ENCODE results near the gene ZIK1. TPM values are rescaled to one million over a fixed set of nuclear protein-coding genes. Genes with fewer than 3 reads are reported as not detected.

Gene ZIK1
- polyA plus RNA-seq, 1 donor (not counting 4 experiments of a cell fraction or from before 2014, with no cell fraction given): 3.9 TPM

DNA sequence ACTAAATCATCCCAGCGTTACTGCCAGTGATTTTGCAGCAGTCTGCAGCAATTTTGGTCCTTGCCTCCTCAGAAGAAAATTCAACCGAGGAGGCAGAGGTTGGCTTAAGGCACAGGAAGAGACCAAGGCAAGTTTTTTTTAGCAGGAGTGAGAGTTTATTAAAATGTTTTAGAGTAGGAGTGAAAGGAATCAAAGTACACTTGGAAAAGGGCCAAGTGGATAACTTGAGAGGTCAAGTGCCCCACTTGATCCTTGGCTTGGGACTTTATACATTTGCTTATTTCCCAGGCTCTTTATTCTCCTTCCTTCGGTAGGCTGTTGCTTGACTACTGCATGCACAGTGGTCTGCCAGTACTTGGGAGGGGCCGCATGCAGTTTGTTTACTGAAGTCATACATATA is 27.2 kb downstream of the ZIK1 start:
- Histone ChIP-seq H3K9me3 (ENCODE audit: control insufficient read depth, low read depth, low read length) (peaks cover 11% of the 10 kb centered on the region), H3K27me3 (ENCODE audit: control insufficient read depth, extremely low read depth, insufficient read depth, low read length) (no peaks in the 10 kb centered on the region), H3K9me1 (ENCODE audit: control insufficient read depth, extremely low read depth, insufficient read depth, low read length) (no peaks in the 10 kb centered on the region), H3K9ac (ENCODE audit: control insufficient read depth, extremely low read depth, insufficient read depth, low read length) (no peak overlapping the region), H3K79me2 (ENCODE audit: control insufficient read depth, insufficient read depth, low read length) (peaks cover 21% of the 10 kb centered on the region), H3K27ac (ENCODE audit: control insufficient read depth, insufficient read depth, low read length) (no peak overlapping the region), H2AFZ (ENCODE audit: control insufficient read depth, low read length) (no peak overlapping the region), H3K36me3 (ENCODE audit: control insufficient read depth in 2 of 2, extremely low read depth in 1 of 2, insufficient read depth in 2 of 2, low read length in 2 of 2) (peaks cover 6 to 10% of the 10 kb centered on the region in 2 experiments), H3K4me1 (ENCODE audit: control insufficient read depth, extremely low read depth, insufficient read depth, low read length) (peaks cover 8% of the 10 kb centered on the region), H3K4me2 (ENCODE audit: control insufficient read depth, extremely low read depth, insufficient read depth, low read depth, low read length) (no peak overlapping the region), H3K4me3 (ENCODE audit: control insufficient read depth in 2 of 3, extremely low read depth in 1 of 3, insufficient read depth in 2 of 3, low read depth in 1 of 3, low read length in 3 of 3) (no peak overlapping the region), H4K20me1 (ENCODE audit: control insufficient read depth, extremely low read depth, insufficient read depth, low read length) (no peaks in the 10 kb centered on the region)
- DNase-seq (ENCODE audit: low read depth, low spot score): no peak
- dilution Hi-C loops (cut with MboI; ENCODE audit: extremely low pct_ligation_motif_present, low sequenced_read_pairs): no loop called here
- TF ChIP-seq CTCF (optimal IDR thresholded peaks at IDR 0.05 in 1 of 3, IDR thresholded peaks at IDR 0.05 in 1 of 3, conservative IDR thresholded peaks at IDR 0.05 in 1 of 3; ENCODE audit: extremely low read depth in 1 of 3, insufficient read depth in 2 of 3, low read length in 3 of 3) (no peak), EZH2 (IDR thresholded peaks at IDR 0.05; ENCODE audit: low read length) (no peak)
- no peak for FAIRE-seq

DNA sequence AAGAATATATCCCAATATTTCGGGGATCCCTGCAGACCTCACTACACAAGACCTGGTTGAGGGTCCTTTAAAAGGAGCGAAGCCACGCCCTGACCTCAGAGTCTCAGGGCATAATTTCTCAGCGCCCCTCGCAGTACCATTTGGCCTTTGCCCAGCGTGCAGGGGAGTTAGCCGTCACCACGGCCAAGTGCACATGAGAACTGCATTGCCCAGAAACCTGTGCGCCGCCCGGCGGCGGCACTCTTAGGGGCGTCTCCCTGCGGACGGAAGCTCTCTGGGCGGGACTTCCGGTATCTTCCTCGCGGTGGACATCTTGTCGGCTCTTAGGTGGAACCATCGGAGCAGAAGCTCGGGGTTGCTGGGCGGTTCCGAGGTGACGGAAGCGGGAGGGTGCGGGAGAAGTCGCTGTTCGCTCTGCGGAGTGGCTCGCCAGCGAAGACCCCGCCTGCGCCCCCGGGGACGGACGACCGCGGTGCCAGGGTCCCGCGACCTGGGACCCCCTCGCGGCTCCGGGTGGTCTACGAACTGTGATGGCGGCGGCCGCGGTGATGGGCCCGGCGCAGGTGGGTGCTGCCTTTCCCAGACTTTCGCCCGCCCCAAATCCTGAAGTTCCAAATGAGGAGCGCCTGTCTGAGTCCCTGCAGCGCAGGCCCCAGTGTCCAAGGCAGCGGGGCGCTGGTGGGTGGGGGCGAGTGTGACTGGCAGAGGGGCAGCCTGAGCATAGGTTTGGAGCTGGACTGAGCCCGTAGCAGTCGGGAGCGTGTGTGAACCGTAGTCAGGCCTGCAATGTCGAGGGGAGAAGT is 30.2 kb downstream of the ZIK1 start, which contains the start of gene ZNF134:
Gene ZNF134 (plus strand): TSS at position 302 of the 803 bp plus-strand sequence. CDS start 5,227 bp downstream, outside the sequence.
- Histone ChIP-seq H4K20me1 (ENCODE audit: control insufficient read depth, extremely low read depth, insufficient read depth, low read length) (no peaks in the 10 kb centered on the region), H3K9ac (ENCODE audit: control insufficient read depth, extremely low read depth, insufficient read depth, low read length) (peak within 1 kb of the TSS; percentile 86), H3K9me1 (ENCODE audit: control insufficient read depth, extremely low read depth, insufficient read depth, low read length) (no peaks in the 10 kb centered on the region), H3K27me3 (ENCODE audit: control insufficient read depth, extremely low read depth, insufficient read depth, low read length) (no peaks in the 10 kb centered on the region), H2AFZ (ENCODE audit: control insufficient read depth, low read length) (peak within 1 kb of the TSS; percentile 96), H3K36me3 (ENCODE audit: control insufficient read depth in 2 of 2, extremely low read depth in 1 of 2, insufficient read depth in 2 of 2, low read length in 2 of 2) (peaks cover 14 to 35% of the 10 kb centered on the region in 2 experiments), H3K9me3 (ENCODE audit: control insufficient read depth, low read depth, low read length) (peaks cover 36% of the 10 kb centered on the region), H3K79me2 (ENCODE audit: control insufficient read depth, insufficient read depth, low read length) (peaks cover 52% of the 10 kb centered on the region), H3K4me2 (ENCODE audit: control insufficient read depth, extremely low read depth, insufficient read depth, low read depth, low read length) (peak within 1 kb of the TSS; percentile 78), H3K4me3 (ENCODE audit: control insufficient read depth in 2 of 3, extremely low read depth in 1 of 3, insufficient read depth in 2 of 3, low read depth in 1 of 3, low read length in 3 of 3) (peak within 1 kb of the TSS; percentile 90 to 97 (median 93)), H3K27ac (ENCODE audit: control insufficient read depth, insufficient read depth, low read length) (peak within 1 kb of the TSS; percentile 60), H3K4me1 (ENCODE audit: control insufficient read depth, extremely low read depth, insufficient read depth, low read length) (peaks cover 8% of the 10 kb centered on the region)
- dilution Hi-C loops (cut with MboI; ENCODE audit: extremely low pct_ligation_motif_present, low sequenced_read_pairs): no loop called here
- peak; percentile 55 for DNase-seq (ENCODE audit: low read depth, low spot score)
- TF ChIP-seq CTCF (optimal IDR thresholded peaks at IDR 0.05 in 1 of 3, IDR thresholded peaks at IDR 0.05 in 1 of 3, conservative IDR thresholded peaks at IDR 0.05 in 1 of 3; ENCODE audit: extremely low read depth in 1 of 3, insufficient read depth in 2 of 3, low read length in 3 of 3): peak in 1 of 3 experiments; percentile 29
- TF ChIP-seq EZH2 (IDR thresholded peaks at IDR 0.05; ENCODE audit: low read length): no peak
- FAIRE-seq: no peak

All from keratinocyte (primary cell).